ENCODE data around the gene LRRC18. TPM values are rescaled to one million over a fixed set of nuclear protein-coding genes. Genes with fewer than 3 reads are reported as not detected.

Gene LRRC18
- total RNA-seq, 2 donors from 2014 or later, result not detected

DNA sequence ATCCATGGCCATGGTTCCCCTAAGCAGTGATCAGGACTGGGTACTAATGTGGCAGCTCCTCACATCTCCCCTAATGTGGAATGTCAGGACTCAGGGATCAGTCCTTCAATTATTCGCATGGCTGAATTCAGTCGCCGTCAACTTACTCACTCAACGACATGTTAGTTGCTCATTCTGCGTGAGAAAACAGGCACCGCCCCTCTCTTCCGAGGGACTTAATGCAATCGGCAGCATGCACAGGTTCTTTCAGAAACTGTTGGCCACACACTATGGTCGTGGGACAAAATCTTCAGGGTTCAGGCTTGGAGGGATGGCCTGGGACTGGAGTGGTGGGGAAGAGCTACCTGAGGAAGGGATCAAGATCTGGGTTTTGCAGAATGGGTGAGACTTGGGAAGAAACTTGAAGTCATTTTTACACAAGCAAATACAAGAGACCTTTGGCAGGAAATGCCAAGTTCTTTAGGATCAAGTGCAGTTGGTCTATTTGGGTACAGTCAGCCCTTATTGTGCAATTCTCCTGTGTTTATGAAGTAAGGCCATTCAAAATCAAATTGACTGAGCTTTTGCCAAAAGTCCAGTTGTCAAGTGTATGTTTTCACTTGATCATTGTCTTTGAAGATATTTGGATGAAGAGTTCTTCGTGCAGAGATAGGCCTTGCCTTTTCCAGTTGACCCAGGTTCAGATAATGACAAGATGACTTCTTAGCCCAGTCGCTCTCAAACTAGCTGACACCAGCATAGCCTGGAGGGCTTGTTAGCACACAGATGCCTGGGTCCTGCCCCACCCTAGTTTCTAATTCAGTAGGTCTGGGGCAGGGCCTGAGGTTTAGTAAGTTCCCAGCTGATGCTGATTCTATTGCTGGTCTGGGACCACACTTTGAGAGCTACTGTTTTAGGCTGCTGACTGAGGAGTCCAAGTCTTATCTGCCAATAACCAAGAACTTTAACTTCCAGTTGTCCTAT is 48.5 kb downstream of the LRRC18 start:
- ATAC-seq (no peak), DNase-seq (no peak)
- intact Hi-C loops (cut with DNase I, micrococcal nuclease), result no loop called here

DNA sequence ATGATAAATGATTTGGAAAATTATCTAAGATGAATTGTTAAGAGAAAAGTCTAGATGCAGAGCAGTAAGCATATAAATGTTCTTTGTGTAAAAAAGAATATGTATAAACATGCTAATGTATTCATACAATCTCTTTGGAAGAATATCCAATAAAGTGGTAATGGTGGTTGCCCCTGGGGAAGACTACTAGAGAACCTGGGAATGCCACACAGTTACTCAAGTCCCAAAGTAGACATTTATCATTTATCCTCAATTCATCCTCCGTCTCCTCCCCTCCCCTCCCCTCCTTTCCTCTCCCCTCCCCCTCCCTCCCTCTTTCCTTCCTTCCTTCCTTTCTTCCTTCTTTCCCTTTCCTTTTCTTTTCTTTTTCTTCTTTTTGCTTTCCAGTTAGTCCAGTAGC is 51.7 kb downstream of the LRRC18 start:
- intact Hi-C loops (cut with DNase I, micrococcal nuclease), result no loop called here

DNA sequence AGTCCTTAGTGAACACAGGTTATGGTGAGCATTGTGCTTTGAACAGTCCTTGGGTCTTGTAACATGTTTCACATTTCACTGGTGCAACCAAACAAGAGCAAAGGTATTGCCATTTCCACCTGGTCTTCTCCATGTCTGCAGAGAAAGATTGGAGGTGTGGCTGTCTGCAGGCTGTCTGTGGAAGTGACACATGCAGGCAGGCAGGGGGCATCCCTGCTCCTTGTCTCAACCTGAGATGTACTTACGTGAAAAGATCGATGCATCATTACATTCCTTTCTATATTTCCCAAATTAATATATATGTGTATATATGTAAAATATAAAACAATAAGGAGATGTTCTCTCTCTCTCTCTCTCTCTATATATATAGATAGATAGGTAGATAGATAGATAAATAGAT is 54.3 kb downstream of the LRRC18 start:
- peak; percentile 52 for ATAC-seq
- intact Hi-C loops (cut with DNase I, micrococcal nuclease), result no loop called here
- peak in 1 of 2 donors; percentile 15 for DNase-seq

More for the DNA sequence above, 51.7 kb downstream of the LRRC18 start:
- ATAC-seq, result no peak
- DNase-seq, result no peak

DNA sequence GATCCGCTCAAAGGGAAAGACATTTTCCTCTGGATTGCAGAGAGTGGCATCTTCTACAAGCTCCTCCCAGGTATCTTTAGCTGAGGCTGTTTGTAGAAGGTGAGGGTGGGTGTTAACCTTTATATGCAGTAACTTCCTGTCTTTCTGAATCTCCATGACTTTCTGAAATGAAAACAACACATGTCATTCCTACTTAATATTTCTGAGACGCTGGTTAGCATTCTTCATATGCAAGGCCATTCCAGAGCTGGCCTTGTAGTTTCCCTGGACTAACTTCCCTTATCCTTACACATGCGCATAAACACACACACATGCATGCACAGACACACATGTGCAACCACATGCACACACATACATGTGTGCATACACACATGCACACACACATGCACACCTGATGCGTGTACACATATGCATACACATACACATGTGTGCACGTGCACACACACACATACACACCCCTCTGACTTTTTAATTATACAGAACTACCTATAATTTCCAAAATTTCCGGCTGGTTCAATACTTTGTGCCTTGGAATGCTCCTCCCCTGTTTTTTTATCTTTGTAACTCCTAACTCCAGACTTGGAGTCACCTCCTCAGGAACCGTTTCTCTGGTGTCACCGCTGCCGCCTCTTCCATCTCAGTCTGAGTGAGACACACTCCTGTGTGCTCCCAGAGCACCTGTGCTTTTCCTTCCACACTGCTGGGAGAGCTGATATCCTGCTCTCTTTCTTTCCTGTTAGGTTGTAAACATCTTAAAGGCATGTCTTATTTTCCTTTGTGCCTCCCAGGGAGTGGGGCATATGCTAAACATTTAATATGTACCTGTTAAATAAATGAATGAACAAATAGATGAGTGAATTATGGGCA is 55.2 kb downstream of the LRRC18 start:
- DNase-seq, result no peak
- ATAC-seq, result no peak
- intact Hi-C loops (cut with DNase I, micrococcal nuclease), result no loop called here

DNA sequence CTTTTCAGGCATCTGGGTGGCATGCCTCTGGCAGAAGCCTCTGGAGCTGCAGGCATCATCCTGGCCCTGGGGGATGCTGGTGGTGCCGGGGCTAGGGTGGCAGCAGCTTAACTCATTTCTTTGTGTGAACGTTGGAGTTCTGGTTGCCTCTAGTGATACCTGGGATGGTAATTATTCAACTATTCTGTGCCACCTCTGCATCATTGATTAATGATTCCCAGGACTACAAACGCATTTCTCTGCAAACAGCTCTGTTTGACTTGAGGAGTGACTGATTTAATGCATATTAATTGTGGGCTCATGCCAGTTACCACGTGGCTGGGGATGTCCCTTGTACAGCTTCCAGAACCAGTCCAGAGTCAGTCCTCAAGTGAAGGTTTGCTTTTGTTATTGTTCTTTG is 55.9 kb downstream of the LRRC18 start:
- no peak for ATAC-seq
- intact Hi-C loops (cut with DNase I, micrococcal nuclease), result no loop called here

DNA sequence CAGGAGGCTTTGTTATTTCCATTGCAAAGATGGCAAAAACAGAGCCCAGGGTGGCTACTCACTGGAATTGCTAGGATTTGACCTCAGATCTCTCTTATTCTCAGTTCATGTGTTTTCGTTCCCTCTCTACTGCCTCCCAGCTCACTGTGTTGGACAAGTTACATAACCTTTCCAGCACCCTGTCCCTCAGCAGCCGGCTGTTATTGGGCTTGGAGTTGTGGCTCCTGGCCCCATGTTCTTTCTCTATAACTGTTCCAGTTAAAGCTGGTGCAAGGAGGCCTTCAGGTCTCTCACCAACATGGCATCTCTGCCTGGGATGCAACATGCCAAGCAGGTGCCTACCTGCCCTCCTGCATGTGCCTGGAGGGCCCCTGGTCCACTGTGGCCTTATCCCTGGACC is 56.8 kb downstream of the LRRC18 start:
- ATAC-seq (no peak), DNase-seq (no peak)
- intact Hi-C loops (cut with DNase I, micrococcal nuclease), result no loop called here

More for the DNA sequence above, 55.9 kb downstream of the LRRC18 start:
- DNase-seq, result no peak

DNA sequence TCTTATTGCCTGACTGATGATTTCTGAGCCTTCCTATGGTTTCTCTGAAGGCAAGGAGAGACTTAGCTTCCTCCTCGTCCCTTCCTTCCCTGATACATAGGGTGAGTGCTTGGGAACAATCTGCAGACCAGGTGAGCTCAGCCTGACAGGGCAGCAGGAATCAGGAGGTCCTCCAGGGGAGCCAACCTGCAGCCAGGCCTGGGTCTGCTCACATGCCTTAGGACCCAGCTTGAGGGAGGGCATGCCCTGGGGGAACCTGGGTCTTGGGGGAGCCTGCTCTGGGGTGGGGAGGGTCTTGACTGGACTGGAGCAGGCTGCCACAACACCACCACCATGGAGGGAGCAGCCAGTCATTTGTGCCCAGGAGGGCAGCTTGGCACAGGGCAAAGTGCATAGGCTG is 57.7 kb downstream of the LRRC18 start:
- ATAC-seq, result no peak
- intact Hi-C loops (cut with DNase I, micrococcal nuclease), result no loop called here
- no peak for DNase-seq

DNA sequence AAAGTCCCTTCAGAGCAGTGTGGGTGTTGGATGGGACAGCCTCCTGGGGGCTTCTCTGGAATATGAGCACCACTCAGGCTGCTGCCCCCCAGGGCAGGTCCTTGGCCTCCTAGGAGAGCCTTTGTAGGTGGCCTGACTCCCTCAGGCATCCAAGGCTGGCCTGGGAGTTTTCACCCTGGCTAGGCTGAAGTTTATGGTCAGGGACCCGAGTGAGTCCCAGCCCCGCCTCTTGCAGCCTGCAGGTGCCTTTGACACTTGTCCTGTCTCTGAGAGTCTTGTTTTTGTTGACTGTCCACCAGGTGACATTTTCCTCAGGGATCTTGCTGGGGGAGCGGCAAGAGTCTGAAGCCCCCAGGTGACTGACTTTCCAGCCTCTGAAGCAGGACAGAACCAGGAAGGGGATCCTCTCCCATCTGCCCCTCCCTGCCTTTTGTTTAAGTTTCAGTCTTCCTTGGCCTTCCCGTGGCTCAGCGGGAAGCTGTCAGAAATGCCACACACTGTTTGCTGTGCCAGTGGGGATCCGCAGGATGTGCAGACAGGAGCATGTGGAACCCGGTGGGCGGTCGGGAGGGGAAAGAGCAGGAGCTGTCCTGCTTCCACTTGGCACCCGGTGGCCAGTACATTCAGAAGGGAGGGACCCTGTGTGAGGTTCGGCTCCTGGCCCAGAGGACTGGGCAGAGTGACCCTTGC is 59.5 kb downstream of the LRRC18 start:
- no peak for DNase-seq
- intact Hi-C loops (cut with DNase I, micrococcal nuclease), result no loop called here
- ATAC-seq, result no peak

DNA sequence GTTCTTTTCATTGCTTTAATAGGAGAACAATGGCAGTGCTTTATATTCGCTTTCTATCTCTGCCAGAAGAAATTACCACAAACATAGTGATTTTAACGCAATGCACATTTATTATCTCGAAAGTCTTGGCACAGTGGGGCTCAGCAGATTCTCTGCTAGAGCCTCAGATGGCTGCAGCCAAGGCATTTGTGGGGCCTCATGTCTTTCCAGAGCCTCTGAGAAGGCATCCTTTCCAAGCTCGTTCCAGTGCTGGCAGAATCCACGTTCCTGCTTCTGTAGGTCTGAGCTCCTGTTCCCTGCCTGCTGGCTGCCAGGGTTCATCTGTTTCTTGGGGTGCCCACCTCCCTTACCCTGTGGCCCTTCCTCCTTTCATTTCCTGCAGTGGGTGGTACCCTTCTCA is 60.2 kb downstream of the LRRC18 start:
- intact Hi-C loops (cut with DNase I, micrococcal nuclease), result no loop called here
- DNase-seq (no peak), ATAC-seq (no peak)

DNA sequence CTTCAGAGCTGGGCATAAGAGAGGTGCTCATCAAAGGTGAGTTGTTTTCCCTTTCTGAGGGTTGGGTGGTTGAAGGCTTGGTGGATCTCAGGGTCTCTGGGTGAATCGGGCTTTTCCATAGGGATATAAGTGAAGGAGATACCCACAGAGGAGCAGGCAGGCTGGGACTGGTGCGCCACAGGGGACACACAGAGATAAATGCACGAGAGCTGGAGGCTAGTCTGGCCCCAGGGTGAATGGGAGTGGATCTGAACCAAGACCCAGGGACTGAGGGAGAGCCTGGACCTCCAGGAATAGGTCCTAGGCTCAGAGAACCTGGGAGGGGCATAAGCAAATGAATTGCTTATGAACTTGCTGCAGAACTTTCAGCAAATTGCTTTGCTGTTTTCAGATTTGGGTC is 61.5 kb downstream of the LRRC18 start:
- DNase-seq (no peak), ATAC-seq (no peak)
- intact Hi-C loops (cut with DNase I, micrococcal nuclease), result no loop called here

DNA sequence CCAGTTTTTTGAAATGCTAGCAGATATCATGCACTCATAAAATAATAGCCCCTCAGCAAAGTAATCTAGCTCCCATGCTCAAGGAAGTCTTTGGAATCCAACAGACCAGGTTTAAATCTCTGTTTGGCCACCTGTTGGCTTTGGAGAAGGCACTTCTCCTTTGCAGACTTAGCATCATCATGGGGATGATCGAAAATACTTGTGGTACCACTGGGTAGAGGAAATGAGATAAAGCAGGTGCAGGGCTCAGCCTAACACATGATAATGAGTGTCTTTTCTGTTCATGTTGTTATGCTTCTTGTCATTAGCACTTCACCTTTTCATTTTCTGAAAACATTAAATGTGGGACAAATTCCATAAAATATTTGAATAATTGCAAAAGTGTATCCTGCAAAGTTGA is 67.4 kb downstream of the LRRC18 start:
- intact Hi-C loops (cut with DNase I, micrococcal nuclease), result no loop called here
- ATAC-seq (no peak), DNase-seq (no peak)

Small RNA genes within 50 kb of the gene (microRNA-seq; reads per million reads assigned to microRNA genes)
- gene MIR4294, result 0 reads per million in 2 donors

Other genes starting within 250 kb of the LRRC18 start
- gene VSTM4, start 175.7 kb upstream of the LRRC18 start, total RNA-seq, result 1 to 10 TPM; 1.4 to 3.5 TPM
- not detected for gene FAM170B, start 194.2 kb upstream of the LRRC18 start, total RNA-seq
- gene TMEM273, start 248.6 kb upstream of the LRRC18 start, total RNA-seq, result 1 to 10 TPM; 2.7 to 8.4 TPM

Measured in left colon (tissue), 2 donors.